Measurements from ENCODE around the gene PNMA1. TPM values are rescaled to one million over a fixed set of nuclear protein-coding genes. Genes with fewer than 3 reads are reported as not detected.
A peak's percentile ranks its signal among the peaks of the same experiment; 100 is the strongest.

Gene PNMA1
- total RNA-seq (10 to 100 TPM; 33.5 to 63.1 (median 37.3) TPM), polyA plus RNA-seq (10 to 100 TPM; 11.4 to 20.4 (median 16.9) TPM)

GRCh38 chr14:73713803-73714655 lies at the start of gene PNMA1:
TSS of gene PNMA1 (minus strand) at chr14:73714384. CDS start at chr14:73713639, 745 bp downstream.
- WGBS, 2 donors = 0% methylated on average over 113 of the region's 113 CpGs
- peaks cover 0 to 63% (median 50%) of the 10 kb centered on the region in 4 donors for H3K4me1 ChIP-seq

GRCh38 chr14:73763396-73763795 lies 49.2 kb upstream of the PNMA1 start:
- 22 to 59% methylated on average over 3 of the region's 3 CpGs for WGBS, 2 donors
- Histone ChIP-seq H3K27ac (peak overlapping the region; percentile 99 to 100 (median 100)), H3K36me3 (no peaks in the 10 kb centered on the region), H3K27me3 (no peaks in the 10 kb centered on the region), H3K4me1 (peaks cover 0 to 89% (median 83%) of the 10 kb centered on the region in 4 donors), H3K4me3 (no peak overlapping the region), H3K9me3 (no peaks in the 10 kb centered on the region)
- TF ChIP-seq EP300 (IDR thresholded peaks at IDR 0.05) = no peak
- TF ChIP-seq POLR2A (IDR thresholded peaks at IDR 0.05) = no peak
- DNase-seq = no peak
- intact Hi-C loops (cut with DNase I) = no loop called here

More at GRCh38 chr14:73713803-73714655, at the start of gene PNMA1:
- H3K27me3 ChIP-seq = no peaks in the 10 kb centered on the region
- no peaks in the 10 kb centered on the region for H3K9me3 ChIP-seq
- TF ChIP-seq CTCF (IDR thresholded peaks at IDR 0.05) (no peak), POLR2A (IDR thresholded peaks at IDR 0.05) (peak; percentile 49 to 50), EP300 (IDR thresholded peaks at IDR 0.05) (no peak), POLR2AphosphoS5 (IDR thresholded peaks at IDR 0.05) (peak; percentile 85 to 97 (median 93))
- peak within 1 kb of the TSS; percentile 90 to 99 (median 95) for H3K27ac ChIP-seq
- peaks cover 0 to 14% (median 0%) of the 10 kb centered on the region in 4 donors for H3K36me3 ChIP-seq
- DNase-seq = peak; percentile 95
- H3K4me3 ChIP-seq = peak within 1 kb of the TSS; percentile 66 to 94 (median 80)
- intact Hi-C loops (cut with DNase I) = loop anchor here (5.0 kb wide), 2 partner anchors 72 to 173 kb away; partner anchors contain the start of genes DNAL1 and ZNF410

GRCh38 chr14:73762375-73762822 lies 48.2 kb upstream of the PNMA1 start:
- H3K9me3 ChIP-seq = no peaks in the 10 kb centered on the region
- no peak for DNase-seq
- no peaks in the 10 kb centered on the region for H3K36me3 ChIP-seq
- H3K4me1 ChIP-seq = peaks cover 0 to 90% (median 83%) of the 10 kb centered on the region in 4 donors
- H3K4me3 ChIP-seq = no peak overlapping the region
- 19 to 46% methylated on average over 8 of the region's 8 CpGs for WGBS, 2 donors
- no peak for TF ChIP-seq POLR2AphosphoS5 (IDR thresholded peaks at IDR 0.05)
- TF ChIP-seq CTCF (IDR thresholded peaks at IDR 0.05) = no peak
- no peak for TF ChIP-seq POLR2A (IDR thresholded peaks at IDR 0.05)
- no peak for TF ChIP-seq EP300 (IDR thresholded peaks at IDR 0.05)
- H3K27ac ChIP-seq = peak overlapping the region; percentile 99 to 100 (median 100)
- intact Hi-C loops (cut with DNase I) = no loop called here
- H3K27me3 ChIP-seq = no peaks in the 10 kb centered on the region

GRCh38 chr14:73761618-73762355 lies 47.6 kb upstream of the PNMA1 start:
- peak; percentile 69 for DNase-seq
- Histone ChIP-seq H3K4me3 (no peak overlapping the region), H3K4me1 (peaks cover 0 to 90% (median 85%) of the 10 kb centered on the region in 4 donors), H3K27ac (peak overlapping the region; percentile 99 to 100 (median 100)), H3K9me3 (no peaks in the 10 kb centered on the region), H3K36me3 (no peaks in the 10 kb centered on the region), H3K27me3 (no peaks in the 10 kb centered on the region)
- intact Hi-C loops (cut with DNase I) = loop anchor here (2.0 kb wide), 1 partner anchor 89 kb away; the partner anchor contains the start of gene PTGR2
- 27 to 40% methylated on average over 2 of the region's 2 CpGs for WGBS, 2 donors
- TF ChIP-seq CTCF (IDR thresholded peaks at IDR 0.05) (no peak), POLR2AphosphoS5 (IDR thresholded peaks at IDR 0.05) (peak in 1 of 4 donors; percentile 5), EP300 (IDR thresholded peaks at IDR 0.05) (no peak), POLR2A (IDR thresholded peaks at IDR 0.05) (no peak)
